IPS-NIHi11 (cell line): ENCODE measurements around the gene SLC44A3.

Experiments used
- DNase-seq: peaks from one replicate; pipeline ENCODE4 v3.0.0; 2012; ENCODE audit warnings: mixed read lengths, low spot score

Gene SLC44A3

GRCh38 chr1:94907136-94907535, 87.0 kb downstream of the SLC44A3 start:
- no peak for DNase-seq

DNA sequence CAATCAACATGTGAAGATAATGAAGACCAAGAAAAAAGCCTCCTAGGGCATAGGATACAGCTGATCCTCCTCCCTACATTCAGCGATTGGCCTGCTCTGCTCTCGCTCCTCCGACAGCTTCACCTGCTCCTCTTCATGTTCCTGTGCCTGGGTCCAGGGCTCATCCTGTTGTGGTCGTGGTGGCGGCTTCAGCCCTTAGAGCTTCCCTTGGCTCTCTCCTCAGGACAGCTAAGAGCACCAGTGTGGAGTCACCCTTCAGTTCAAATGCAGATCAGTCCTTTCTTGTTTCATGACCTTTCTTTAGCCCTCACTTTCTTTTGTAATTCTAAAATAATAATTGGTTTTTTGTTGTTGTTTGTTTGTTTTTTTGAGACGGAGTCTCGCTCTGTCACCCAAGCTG, 88.0 kb downstream of the SLC44A3 start:
- no peak for DNase-seq

GRCh38 chr1:94908965-94909364, 88.8 kb downstream of the SLC44A3 start:
- no peak for DNase-seq

DNA sequence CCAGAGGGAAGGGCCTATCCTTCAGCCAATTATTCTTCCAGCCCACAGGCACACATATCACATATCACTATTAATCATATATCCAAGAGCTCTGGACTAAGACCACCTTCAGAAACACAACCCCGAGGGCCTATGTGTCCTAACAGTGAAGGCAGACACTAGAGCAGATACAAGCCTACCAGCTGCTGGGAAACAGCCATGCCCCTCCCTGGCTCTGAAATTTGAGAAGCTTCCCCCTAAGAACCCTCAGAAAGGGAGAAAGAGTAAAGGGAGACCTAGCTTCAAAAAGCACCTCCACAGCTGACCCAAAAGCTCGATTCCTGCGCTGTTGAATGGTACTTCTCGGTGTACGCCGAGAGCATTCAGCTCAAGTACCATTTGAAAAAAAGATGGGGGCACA, 89.3 kb downstream of the SLC44A3 start:
- peak; percentile 31 for DNase-seq

GRCh38 chr1:94912263-94913184, 92.4 kb downstream of the SLC44A3 start:
- no peak for DNase-seq

GRCh38 chr1:94917251-94917650, 97.1 kb downstream of the SLC44A3 start:
- no peak for DNase-seq

DNA sequence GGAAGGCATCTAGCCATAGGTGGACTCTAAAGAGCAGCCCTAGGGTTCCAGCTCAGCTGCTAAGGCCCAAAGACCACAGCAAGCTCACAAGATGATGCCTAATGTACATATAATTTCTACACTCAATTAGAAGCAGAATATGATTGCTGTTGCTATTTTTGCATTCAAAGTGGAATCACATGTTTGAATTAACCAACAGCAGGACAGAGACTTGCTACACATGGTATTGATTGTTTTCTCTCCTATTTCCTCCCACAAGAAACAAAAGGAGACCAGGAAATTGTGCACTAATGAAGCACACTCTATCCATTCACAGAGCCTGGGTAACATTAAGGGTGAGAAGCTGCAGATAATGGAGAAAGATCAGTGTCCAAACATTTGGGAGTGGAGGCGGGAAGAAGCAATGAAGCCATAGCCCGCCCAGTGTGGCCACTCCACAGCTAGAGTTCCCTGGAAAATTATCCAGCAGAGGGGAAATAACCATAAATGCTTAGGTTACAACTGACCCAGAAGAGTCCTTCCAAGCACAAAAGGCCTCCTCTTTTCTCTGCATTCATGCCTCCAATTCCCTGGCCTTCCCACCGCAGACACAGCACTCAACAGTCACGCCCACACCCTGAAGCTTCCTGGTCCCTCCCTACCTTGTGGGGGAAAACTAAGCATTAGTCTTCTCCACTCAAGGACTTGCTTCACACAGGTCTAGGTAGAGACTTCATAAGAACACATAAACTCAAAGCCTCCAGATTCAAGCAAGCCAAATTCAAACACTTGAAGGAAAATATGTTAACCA, 99.3 kb downstream of the SLC44A3 start:
- no peak for DNase-seq

DNA sequence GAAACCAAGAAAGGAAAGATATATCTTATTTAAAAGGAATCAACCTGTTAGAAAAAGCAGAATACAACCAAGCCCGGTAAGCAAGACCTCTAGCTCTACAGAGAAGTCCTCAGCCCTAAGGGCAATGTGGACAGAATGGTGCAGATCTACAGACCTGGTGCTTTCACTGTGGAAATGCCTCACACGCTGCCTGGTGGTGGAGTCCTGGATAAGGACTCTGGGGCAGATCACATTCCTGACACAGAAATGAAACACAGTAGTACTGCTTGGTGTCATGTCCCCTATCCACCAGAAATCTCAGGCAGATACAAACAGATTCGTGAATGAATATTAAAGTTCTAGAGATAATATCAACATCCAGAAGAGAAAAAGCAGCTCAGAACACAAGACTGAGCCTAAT, 99.9 kb downstream of the SLC44A3 start:
- DNase-seq: no peak

- DNase-seq: no peak
These were observed 101.8 kb downstream of the SLC44A3 start for GRCh38 chr1:94921977-94922376.

DNA sequence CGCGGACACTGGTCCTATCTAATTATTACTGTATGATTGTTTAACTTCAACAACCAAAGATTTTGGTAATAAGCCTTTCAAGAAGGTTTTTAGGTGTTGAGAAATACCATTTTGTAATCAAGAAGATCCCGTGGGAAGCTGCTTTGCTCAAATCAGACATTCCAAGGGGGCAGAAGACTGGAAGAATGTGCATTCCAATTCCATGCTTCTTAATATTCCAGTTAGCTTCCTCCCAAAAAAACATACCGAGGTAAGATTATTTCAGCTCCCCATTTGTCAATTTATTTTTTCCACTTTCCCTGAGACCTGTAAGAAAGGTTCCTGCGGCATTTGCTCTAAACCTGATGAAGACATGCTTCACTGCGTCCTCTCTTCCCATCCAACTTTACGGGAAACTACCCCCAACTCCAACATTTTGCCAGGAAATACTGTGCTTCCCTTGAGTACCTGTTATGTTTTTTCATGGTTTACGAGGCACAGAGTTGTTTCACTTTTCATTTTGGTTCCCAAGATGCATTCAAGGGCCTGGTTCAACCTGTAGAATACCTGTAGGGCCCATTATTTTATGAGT, 102.7 kb downstream of the SLC44A3 start:
- DNase-seq: no peak

DNA sequence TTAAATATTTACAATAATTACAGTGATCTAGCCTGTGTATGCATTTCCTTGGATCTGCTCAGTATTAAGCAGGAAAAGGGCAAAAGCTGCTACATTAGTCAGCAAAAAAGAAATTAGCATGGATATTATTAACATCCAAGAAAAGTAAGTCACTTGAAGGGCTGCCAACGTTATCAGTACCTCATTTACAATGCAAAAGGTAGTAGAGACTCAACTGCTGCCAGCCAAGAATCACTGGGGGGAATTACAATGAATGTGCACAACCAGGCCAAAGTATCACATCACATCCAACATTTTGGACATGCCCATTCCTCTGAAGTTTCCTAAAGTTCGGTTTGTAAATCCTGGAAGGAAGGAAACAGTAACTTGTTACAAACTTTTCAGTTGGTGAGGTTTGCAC, 104.8 kb downstream of the SLC44A3 start:
- DNase-seq: no peak

DNA sequence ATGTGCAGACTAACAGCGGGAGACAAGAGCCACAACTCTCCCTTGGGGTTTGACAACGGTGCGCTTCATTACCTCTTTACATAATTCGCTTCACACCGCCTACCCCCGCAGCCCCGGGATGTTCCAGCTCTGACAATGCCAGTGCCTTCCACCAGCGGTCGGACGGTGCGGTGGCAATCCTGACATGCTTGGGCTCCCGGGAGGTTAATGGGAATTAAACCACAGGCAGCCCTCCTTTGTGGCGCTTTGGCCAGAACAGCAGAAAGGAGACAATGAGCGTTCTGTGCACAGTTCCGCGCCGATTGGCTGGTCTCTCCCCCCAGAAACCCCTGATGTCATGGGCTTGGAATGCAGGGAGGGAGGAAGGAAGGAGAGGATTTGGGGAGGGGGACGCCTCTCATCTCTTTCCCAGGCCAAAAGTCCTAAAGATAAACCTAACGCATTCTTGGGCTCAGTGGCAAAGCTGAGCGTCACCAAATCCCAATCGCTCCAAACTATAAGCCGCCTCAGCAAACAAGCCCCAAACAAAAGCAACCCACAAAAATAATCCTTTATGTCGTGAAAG, 105.5 kb downstream of the SLC44A3 start:
- DNase-seq: peak; percentile 94

DNA sequence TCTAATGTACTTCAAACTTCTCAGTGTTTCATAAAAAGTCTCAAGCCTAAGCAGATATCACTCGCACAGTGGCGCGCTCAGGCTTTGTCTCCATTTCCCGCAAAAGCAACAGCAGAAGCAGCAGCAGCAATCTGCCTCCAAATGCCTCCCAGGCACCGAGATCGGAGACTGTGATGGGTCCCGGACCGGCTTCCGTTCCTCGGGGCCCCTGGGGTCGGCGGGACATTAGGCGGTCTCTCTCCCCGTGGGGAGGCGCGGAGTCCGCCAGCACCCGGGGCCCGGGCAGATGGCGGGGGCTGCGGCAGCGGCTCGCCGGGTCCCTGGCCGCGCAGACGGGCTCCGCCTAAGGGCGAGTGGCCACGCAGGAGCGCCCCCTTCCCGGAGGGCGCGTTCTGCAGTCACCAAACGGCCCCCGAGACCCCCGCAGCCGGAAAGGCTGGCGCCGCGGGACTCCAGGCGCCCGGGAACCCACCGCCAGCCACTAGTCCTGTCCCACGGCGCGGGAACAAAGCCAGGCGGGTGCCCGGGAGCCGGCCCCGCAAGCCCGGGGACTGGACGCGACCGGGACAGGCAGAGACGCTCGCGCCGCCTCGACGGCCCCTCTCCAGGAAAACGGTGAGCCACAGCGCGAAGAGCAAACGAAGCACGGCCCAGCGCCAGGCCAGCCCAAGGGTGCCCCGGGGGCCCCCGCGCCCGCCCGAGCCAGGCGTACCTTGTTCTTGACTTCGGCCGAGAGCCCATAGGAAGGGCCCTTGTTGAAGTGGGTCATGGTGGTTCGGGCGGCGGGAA, 106.2 kb downstream of the SLC44A3 start:
- DNase-seq: peak; percentile 71

DNA sequence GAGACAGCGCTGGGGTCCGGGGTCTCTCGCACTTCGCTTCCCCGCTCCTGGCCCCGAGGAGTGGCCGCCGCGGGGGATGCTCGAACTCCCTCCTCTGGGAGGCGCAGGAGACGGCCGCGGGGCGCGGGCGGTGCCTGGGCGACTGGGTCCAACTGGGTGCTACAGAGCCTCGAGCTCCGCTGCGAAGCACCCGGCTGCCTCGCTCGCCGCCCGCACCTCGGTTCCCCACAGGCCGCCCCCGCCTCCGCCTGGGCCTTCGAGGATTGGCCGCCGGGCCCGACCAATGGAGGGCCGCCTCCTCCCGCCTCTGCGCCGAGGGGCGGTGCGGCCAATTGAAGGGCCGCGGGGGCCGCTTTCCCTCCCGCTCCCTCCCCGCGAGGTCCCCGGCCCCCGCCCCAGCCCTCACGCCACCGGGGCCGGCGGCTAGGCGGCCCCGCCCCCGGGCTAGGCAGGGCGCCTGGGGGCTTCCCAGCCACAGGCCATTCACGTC, 106.8 kb downstream of the SLC44A3 start, which contains the start of gene CNN3:
Gene CNN3, minus strand, starts transcription at position 196 of the 490 bp plus-strand sequence. CDS start 216 bp downstream, outside the sequence.
- DNase-seq: peak; percentile 97

DNA sequence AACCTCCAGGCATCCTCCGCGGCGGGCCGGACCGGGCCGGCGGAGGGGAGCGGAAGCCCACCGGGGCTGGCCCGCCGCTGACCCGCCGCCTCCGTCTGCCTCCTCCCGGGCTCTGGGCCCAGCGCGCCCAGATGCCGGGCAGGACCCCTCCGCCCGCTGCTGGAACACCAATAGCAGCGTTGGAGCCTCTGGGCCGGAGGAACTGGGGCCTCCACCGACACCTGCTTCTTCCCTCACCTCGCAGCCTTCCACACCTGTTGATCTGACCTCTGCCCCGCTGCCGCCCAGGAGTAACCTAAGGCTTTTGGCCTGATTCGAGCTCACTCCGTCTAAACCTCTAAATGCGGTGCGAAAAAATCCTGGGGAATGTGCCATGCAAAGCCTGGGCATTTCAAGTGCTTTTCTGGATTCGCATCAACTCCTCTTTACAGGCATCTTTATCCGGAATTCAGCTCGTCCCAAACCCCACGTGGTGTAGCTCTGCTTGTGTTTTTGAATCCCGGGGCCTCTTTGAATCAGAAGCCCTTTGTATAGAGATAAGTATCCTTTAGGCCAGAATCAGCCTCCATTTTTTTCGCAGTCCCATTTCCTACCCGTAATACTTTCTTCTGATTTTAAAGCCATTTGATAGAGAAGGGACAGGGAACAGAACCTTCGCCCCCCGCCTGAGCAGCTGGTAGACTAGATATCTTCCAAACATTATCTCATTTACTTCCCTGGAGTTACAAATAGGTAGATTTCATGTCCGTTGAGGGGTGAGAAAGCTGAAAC, 107.4 kb downstream of the SLC44A3 start:
- DNase-seq: no peak

DNA sequence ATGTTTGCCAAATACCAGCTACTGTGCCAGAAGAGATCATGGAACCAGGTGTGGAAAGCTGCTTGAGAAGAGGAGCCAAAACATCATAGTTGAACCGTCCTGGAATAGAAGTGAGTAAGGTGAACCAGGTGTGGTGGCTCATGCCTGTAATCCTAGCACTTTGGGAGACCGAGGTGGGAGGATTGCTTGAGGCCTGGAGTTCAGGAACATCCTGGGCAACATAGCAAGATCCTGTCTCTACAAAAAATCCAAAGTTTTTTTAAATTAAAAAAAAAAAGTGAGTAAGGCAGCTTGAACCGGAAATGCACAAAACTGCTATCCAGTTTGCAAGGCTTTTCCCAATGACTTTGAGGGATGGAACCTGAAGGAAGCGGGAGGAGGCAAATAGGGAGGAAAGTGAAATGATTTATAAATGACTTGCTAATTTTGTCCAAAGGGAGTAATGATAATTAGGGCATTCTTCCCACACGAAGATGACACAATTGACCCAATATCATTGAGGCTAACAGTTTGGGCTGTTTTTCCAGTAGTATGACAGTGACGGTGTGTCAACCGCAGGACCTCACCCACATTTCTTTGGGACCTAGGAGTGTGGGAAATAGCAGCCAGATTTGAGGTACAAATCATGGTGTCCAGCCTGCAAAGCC, 108.3 kb downstream of the SLC44A3 start:
- DNase-seq: no peak

DNA sequence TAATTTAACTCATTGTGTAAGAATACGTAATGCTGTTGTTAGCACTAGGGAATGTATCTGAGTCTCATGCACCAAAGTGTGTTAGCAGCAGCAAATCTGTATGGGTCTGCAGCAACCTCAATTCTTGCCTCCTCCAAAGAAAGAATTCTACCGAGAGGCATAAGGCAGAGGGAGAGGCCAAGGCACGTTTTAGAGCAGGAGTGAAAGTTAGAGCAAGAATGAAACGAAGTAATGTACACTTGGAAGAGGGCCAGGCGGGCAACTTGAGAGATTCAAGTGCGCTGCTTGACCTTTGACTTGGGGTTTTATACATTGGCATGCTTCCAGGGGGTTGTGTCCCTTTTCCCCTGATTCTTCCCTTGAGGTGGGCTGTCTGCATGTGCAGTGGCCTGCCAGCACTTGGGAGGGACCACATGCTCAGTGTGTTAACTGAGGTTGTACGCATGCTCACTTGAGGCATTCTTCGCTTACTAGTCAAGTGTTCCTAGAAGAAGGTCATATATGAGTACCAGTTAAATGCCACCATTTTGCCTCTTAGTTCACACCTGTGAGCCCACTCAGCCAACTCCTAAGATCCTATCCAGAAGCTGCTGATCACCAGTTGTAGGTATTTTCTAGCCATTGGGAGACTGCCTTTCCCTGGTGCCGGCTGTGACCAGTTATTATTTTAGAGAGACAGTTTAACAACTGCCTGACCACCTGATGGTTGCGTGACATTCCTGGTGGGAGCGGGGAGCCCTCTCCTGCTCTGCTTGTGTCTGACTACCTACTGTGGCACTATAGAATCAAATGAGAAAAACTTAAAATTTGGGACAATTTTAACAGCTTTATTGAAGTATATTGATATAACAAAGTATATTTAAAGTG, 109.4 kb downstream of the SLC44A3 start:
- DNase-seq: no peak

DNA sequence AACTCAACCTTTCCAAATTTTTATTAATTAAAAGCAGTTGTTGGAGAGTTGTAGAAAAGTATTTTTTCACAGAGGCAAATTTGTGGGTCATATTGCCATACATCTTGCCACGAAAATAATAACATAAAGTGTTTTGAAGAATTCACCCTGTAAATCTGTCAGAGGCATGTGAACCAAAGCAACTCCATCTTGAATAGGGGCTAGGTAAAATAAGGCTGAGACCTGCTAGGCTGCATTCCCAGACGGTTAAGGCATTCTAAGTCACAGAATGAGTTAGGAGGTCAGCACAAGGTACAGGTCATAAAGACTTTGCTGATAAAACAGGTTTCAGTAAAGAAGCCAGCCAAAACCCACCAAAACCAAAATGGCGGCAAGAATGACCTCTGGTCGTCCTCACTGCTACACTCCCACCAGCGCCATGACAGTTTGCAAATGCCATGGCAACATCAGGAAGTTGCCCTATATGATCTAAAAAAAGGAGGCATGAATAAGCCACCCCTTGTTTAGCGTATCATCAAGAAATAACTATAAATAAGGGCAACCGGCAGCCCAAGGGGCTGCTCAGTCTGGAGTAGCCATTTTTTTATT, 111.2 kb downstream of the SLC44A3 start:
- no peak for DNase-seq

- no peak for DNase-seq
These were observed 114.4 kb downstream of the SLC44A3 start for GRCh38 chr1:94934551-94934950.
